IPS-15b (cell line): ENCODE data around the gene TRIM7.
"Not testable (repeated sequence)": the region's sequence is repeated elsewhere in the genome, so short reads cannot be mapped to it uniquely, and the experiment has no call there.

Experiments
- H3K27me3 ChIP-seq: one replicate; pipeline ENCODE4 v1.6.1; 2013; ENCODE audit warnings: low read length; ENCODE audit not compliant: control insufficient read depth, insufficient read depth
- H3K36me3 ChIP-seq: one replicate; pipeline ENCODE4 v1.6.1; 2013; ENCODE audit warnings: low read length; ENCODE audit not compliant: control insufficient read depth, insufficient read depth
- H3K4me1 ChIP-seq: one replicate; pipeline ENCODE4 v1.6.1; 2013; ENCODE audit warnings: mild to moderate bottlenecking, low read length; ENCODE audit not compliant: control insufficient read depth, insufficient read depth
- H3K4me3 ChIP-seq: one replicate; pipeline ENCODE4 v1.5.1; 2013; ENCODE audit warnings: low read depth, low read length
- H3K9ac ChIP-seq: one replicate; pipeline ENCODE4 v1.6.1; 2013; ENCODE audit warnings: low read depth, mild to moderate bottlenecking, low read length
- H3K9me3 ChIP-seq: one replicate; pipeline ENCODE4 v1.6.1; 2013; ENCODE audit warnings: mild to moderate bottlenecking, low read length; ENCODE audit not compliant: control insufficient read depth, insufficient read depth

TRIM7 gene

DNA sequence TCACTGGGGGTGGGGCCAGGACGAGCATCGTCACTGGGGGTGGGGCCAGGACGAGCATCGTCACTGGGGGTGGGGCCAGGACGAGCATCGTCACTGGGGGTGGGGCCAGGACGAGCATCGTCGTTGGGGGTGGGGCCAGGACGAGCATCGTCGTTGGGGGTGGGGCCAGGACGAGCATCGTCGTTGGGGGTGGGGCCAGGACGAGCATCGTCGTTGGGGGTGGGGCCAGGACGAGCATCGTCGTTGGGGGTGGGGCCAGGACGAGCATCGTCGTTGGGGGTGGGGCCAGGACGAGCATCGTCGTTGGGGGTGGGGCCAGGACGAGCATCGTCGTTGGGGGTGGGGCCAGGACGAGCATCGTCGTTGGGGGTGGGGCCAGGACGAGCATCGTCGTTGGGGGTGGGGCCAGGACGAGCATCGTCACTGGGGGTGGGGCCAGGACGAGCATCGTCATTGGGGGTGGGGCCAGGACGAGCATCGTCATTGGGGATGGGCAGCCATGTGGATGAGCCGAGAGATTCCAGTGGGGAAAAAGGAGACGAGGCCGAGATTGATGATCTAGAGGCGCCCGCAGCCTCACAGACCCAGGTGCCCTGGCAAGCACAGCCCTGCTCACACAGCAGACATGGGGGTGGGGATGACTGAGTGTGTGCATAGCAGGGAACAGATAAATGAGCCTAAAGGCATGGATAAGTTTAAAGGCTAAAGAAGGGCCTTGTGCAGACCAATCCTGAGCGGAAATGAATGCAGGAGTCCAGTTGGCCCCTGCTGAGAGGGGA is 44.1 kb downstream of the TRIM7 start:
- H3K27me3 ChIP-seq, result peaks cover 28% of the 10 kb centered on the region
- H3K36me3 ChIP-seq, H3K9me3 ChIP-seq, H3K4me1 ChIP-seq, H3K9ac ChIP-seq: not testable (repeated sequence)
- H3K4me3 ChIP-seq, result peak overlapping the region; percentile 48

DNA sequence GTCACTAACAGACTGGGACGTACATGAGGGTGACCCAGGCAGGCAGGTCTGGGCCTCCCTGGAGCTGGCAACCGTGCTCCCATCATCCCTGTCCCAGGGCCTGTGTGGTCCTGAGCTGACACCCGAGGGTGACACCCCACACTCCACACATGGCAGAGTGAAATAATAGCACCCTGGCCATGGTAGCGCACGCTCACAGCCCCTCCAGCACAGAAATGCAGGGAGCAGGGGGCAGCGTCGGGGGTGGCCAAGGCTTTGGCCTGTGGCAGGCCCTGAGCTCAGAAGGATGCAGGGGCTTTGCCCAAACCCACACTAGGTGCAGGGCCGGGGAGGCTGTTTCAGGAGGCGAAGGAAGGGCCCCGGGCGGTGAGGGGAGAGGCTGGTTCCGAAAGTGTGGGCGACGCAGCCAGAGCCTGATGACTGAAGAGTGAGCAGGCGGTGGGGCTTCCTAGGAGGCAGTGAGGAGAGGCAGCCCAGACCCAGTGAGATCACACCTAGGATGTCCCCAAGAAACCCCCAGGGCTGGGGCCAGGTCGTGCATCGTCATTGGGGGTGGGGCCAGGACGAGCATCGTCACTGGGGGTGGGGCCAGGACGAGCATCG is 44.7 kb downstream of the TRIM7 start:
- peak overlapping the region; percentile 54 for H3K9ac ChIP-seq
- peak overlapping the region; percentile 43 for H3K4me3 ChIP-seq
- H3K4me1 ChIP-seq, result peaks cover 6% of the 10 kb centered on the region
- H3K27me3 ChIP-seq, result peaks cover 25% of the 10 kb centered on the region
- H3K9me3 ChIP-seq, result no peaks in the 10 kb centered on the region
- H3K36me3 ChIP-seq, result no peaks in the 10 kb centered on the region

DNA sequence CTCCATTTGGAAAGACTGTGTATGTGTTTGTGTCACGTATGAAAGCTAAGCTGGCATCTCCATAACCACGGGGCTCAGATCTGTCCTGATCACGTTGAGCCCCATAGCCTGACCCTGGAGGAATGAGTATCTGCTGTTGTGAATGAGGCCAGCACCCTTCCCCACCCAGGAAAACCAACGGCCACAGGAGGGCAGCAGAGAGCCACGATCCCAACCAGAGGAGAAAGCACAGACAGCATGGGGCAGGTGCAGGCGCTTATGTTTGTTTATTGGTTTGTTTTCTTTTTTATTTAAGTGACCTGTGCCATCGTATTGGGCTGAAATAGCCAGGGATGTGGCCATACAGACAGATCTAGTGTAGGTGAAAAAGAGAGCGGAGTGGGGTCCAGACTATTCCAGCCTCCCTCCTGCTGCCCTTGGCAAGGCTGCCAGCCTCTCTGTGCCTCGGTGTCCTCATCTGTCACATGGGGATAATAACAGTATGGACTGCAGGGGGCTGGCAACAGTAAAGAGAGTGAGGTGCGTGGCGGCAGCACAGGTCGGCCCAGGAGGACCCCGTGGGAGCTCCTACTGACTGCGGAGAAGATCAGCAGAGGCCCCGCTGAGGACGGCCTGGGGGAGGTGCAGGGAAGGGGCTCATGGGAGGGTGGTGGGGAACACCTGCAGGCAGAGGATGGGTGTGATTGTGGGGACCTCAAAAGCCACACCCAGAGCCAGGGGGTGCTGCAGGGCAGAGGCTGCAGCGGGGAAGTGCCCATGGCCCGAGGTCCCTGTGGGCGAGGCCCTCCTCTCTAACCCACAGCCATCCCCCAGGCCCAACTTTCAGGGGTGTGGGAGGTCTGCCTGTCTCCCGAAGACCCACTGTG is 45.5 kb downstream of the TRIM7 start:
- Histone ChIP-seq H3K9ac (no peak overlapping the region), H3K27me3 (peaks cover 25% of the 10 kb centered on the region), H3K9me3 (no peaks in the 10 kb centered on the region), H3K4me1 (peaks cover 6% of the 10 kb centered on the region), H3K4me3 (peak overlapping the region; percentile 43), H3K36me3 (no peaks in the 10 kb centered on the region)

DNA sequence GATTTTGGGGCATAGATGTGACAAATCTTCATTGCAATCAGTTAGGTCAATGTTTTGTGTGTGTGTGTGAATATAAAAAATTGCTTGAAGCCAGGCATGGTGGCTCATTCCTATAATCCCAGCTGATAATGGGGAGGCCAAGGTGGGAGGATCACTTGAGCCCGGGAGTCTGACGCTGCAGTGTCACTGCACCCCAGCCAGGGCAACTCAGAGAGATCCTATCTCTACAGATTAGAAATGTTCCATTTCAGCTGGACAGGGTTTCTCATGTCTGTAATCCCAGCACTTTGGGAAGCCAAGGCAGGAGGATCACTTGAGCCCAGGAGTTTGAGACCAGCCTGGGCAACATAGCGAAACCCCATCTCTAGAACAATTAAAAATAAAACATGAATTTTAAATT is 46.1 kb downstream of the TRIM7 start:
- Histone ChIP-seq H3K9ac (no peak overlapping the region), H3K9me3 (no peaks in the 10 kb centered on the region), H3K4me3 (no peak overlapping the region), H3K27me3 (peaks cover 25% of the 10 kb centered on the region), H3K36me3 (no peaks in the 10 kb centered on the region), H3K4me1 (peaks cover 6% of the 10 kb centered on the region)

DNA sequence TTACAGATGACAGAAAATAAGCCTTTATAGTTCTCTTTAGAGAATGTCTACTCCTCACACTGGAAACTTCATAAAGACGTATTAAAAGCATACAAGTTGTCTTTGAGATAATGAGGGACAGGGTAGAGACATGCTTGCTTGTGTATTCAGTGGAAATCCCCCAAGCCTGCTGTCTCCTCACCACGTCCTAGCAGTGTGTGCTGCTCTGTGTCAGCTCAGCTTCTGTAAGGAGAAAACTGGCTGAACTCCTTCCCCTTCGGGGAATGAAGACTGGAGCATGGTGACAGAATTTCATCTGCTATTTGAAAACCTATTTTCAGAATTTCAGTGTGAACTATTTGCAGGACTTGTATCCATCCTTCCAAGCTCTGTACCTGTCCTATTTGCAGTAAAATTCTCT is 48.2 kb downstream of the TRIM7 start:
- Histone ChIP-seq H3K27me3 (peaks cover 22% of the 10 kb centered on the region), H3K36me3 (no peaks in the 10 kb centered on the region), H3K9me3 (no peaks in the 10 kb centered on the region), H3K4me3 (no peak overlapping the region), H3K4me1 (peaks cover 6% of the 10 kb centered on the region), H3K9ac (no peak overlapping the region)

DNA sequence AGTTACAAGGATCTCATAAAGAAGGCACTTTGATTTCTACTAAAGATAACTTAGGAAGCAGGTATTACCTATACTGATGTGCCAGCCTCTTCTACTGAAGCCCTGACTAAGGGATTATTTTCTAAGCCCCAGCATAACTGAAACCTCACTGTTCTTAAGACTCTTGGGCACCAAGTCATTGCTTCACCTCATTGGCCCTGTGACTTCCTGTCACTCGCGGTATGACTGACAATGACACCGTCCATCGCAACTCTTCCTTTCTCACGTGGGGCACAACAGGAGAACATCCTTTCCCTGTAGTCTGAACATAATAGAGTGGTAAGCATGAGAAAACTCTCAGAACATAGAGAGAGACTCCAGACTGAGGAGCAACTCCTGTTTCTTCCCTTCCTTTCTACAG is 51.2 kb downstream of the TRIM7 start:
- H3K4me3 ChIP-seq, result no peak overlapping the region
- H3K27me3 ChIP-seq, result peaks cover 19% of the 10 kb centered on the region
- H3K9ac ChIP-seq, result no peak overlapping the region
- peaks cover 3% of the 10 kb centered on the region for H3K4me1 ChIP-seq
- no peaks in the 10 kb centered on the region for H3K36me3 ChIP-seq
- H3K9me3 ChIP-seq, result no peaks in the 10 kb centered on the region

DNA sequence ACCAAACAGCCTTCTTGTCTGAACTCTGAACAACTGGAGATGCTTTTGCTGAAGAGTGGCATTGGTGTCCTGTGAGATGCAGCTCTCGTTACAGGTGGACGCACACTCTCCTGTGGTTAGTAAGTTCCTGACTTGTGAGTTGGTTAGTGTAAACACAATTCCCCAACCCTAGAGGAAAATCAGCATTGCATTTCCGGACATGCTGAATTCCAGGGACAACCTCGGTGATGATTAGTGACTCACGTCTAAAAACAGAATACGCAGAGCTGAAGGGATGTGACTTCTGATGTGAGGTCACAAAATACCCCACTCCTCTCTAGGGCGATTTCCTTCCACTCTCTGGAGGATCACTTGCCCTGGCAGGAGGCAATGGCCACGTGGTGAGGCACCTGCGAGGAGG is 52.6 kb downstream of the TRIM7 start:
- H3K9ac ChIP-seq, result no peak overlapping the region
- H3K36me3 ChIP-seq, result no peaks in the 10 kb centered on the region
- H3K27me3 ChIP-seq, result peaks cover 18% of the 10 kb centered on the region
- H3K9me3 ChIP-seq, result no peaks in the 10 kb centered on the region
- H3K4me3 ChIP-seq, result no peak overlapping the region
- H3K4me1 ChIP-seq, result peaks cover 3% of the 10 kb centered on the region

DNA sequence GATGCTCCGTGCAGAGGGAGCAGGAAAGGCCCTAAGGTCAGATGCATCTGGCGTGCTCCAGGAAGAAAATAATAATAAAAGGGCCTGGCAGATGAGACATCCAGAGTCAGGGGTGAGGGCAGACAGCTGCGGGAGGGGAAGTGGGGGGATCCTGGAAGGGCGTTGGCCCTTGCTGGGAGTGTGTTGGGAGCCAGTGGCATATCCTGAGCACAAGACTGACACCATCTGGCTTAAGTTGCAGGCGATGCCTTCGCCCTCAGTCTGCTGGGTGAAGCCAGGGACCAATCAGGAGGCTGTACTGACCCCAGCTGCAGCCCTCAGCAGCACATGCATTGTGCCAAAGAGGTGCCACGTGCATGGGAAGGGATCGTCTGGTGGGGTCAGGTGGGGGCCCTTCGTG is 53.9 kb downstream of the TRIM7 start:
- H3K9me3 ChIP-seq, result no peaks in the 10 kb centered on the region
- peaks cover 14% of the 10 kb centered on the region for H3K27me3 ChIP-seq
- no peak overlapping the region for H3K4me3 ChIP-seq
- H3K9ac ChIP-seq, result no peak overlapping the region
- H3K4me1 ChIP-seq, result peaks cover 6% of the 10 kb centered on the region
- no peaks in the 10 kb centered on the region for H3K36me3 ChIP-seq

DNA sequence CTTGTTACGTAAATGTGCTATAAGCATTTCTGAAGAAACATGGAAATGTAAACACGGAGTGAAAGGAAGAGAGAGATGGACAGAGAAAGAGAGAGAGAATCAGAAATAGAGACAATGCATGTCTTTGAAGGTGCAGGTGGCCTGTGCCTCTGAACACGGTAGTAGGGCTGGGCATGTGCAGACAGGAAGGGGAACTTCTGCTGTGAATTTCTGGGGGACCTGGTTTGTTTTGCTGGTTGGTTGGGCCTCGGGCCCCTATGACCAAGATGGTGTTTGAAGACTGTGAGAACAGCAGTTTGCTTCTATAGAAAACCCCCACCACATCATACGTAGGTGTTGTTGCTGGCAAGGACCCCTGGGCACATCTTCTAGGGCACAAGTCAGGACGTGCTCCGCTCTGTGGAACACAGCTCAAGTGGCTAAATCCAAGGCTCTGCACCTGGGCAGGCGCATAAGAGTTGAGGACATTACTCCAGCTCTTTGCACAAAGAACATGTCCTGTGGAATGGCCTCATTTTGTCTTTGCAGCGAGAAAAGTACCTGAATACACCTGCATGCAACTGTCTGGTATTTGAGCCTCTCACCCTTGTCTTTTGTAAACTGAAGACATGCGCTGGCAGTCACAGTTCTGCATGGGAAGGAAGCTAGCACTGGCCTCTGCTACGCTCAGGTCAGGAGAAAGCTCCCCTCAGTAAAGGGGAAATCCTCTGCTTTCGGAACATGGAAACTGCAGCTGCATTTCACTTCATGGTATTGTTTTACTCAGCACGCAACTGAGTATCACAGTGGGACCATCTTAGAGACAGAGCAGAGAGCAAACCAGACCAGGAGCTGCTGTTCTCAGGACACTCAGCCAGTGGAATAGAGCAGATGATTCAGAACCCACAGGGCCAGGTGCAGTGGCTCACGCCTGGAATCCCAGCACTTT is 54.9 kb downstream of the TRIM7 start:
- Histone ChIP-seq H3K27me3 (peaks cover 14% of the 10 kb centered on the region), H3K9ac (no peak overlapping the region), H3K36me3 (no peaks in the 10 kb centered on the region), H3K4me3 (no peak overlapping the region), H3K9me3 (no peaks in the 10 kb centered on the region), H3K4me1 (peaks cover 6% of the 10 kb centered on the region)

DNA sequence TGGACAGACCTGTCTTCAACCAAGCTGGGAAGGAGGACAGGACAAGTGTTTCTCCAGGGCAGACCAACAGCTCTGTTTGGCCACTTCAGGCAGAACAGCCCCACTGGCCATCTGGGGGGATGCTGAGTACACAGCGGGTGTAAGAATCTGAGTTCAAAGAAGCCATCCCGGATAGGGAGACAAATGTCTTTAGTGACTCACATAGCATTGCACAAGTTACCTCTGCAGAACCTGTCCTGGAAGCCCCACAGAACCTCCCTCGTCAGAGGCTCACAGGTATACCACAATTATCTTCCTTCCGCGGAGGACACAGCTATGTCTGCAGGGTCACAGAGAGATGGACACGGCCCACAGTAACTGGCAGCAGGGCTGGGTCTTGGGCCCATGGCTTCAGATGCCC is 55.6 kb downstream of the TRIM7 start:
- Histone ChIP-seq H3K4me3 (no peak overlapping the region), H3K4me1 (peaks cover 6% of the 10 kb centered on the region), H3K9ac (no peak overlapping the region), H3K27me3 (peaks cover 14% of the 10 kb centered on the region), H3K36me3 (no peaks in the 10 kb centered on the region), H3K9me3 (no peaks in the 10 kb centered on the region)
